Measurements from ENCODE around the gene NCAM2.

DNA sequence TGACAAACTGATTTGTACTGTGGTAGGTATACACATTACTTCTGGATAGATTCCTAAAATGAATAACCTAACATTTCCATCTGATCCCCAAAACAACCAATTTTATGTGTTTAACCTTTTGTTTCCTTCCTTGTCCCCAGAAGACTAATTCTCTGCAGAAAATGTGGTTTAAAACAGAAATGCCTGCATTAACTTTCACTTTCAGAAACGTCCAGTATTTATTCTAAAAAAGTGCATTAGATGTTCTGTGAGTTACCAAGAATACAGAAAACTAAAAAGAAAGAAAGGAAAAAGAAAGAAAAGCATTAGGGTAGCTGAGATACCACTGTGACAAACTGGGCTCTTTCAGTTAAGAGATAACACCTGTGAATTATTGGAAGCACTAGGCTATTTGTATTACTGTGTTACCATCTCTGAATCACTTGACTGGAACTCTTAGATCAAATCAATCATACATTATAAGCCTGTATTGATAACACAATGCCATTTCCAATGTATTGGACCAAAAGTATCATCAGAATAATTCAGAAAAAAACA, 177.7 kb downstream of the NCAM2 start:
- no peak for TF ChIP-seq CTCF (IDR thresholded peaks at IDR 0.05)
- TF ChIP-seq EP300 (IDR thresholded peaks at IDR 0.05; ENCODE audit: low read depth), result no peak
- no peak for TF ChIP-seq POLR2A (IDR thresholded peaks at IDR 0.05)
- no peak for TF ChIP-seq POLR2AphosphoS5 (IDR thresholded peaks at IDR 0.05)
